ENCODE data around the gene GNAS.

The GNAS gene

DNA sequence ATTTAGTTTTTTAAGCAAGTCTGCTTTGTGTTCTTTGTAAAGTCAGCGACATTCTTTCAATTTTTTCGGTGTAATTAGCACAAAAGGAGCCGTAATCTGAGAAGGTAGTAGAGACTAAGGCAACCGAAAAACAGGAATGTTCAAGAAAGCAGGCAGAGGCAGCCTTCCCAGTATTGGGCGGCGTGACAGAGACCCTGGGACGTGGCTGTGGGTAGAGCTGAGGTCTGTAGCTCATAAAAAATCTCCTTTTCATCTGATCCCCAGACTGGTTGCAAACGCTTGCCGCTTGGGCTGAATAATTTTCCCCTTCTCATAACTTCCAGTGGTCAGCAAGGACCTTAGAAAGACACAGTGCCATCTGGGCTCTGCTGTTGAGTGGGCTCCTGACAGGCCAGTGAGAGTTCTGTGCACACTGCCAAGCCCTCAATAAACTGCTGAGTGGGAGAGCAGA lies 30.8 kb downstream of the GNAS start:
- TF ChIP-seq, protein P1, sequence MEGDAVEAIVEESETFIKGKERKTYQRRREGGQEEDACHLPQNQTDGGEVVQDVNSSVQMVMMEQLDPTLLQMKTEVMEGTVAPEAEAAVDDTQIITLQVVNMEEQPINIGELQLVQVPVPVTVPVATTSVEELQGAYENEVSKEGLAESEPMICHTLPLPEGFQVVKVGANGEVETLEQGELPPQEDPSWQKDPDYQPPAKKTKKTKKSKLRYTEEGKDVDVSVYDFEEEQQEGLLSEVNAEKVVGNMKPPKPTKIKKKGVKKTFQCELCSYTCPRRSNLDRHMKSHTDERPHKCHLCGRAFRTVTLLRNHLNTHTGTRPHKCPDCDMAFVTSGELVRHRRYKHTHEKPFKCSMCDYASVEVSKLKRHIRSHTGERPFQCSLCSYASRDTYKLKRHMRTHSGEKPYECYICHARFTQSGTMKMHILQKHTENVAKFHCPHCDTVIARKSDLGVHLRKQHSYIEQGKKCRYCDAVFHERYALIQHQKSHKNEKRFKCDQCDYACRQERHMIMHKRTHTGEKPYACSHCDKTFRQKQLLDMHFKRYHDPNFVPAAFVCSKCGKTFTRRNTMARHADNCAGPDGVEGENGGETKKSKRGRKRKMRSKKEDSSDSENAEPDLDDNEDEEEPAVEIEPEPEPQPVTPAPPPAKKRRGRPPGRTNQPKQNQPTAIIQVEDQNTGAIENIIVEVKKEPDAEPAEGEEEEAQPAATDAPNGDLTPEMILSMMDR (IDR thresholded peaks at IDR 0.05; ENCODE audit: low read depth, low read length) = no peak
- DNase-seq (ENCODE audit: extremely low read depth, low read depth) = peak; percentile 37

DNA sequence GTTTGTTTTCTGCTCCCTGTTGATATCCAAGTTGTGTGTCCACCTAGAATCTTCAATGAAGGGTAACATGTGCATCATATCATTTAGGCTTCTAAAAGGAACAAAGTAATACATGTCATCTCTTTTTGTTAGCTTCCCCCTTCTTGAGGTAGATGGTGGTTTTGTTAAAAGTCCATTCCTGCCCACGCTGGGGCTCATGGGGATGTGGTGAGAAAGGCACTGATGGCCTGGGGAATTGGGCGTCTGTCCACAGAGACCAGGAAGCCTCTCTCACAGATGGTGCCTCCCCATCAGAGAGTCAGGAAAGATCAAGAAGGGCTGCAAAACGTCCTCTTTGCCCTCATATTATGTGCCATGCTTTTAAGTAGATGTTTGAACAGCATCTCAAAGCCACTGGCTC lies 32.5 kb downstream of the GNAS start:
- DNase-seq (ENCODE audit: extremely low read depth, low read depth) = no peak
- TF ChIP-seq, protein P1 (IDR thresholded peaks at IDR 0.05; ENCODE audit: low read depth, low read length) = no peak

- DNase-seq (ENCODE audit: extremely low read depth, low read depth) = no peak
These were observed 34.0 kb downstream of the GNAS start for GRCh38 chr20:58886546-58886945.

GRCh38 chr20:58888103-58888502 lies 35.6 kb downstream of the GNAS start:
- no peak for DNase-seq (ENCODE audit: extremely low read depth, low read depth)
- TF ChIP-seq, protein P1 (IDR thresholded peaks at IDR 0.05; ENCODE audit: low read depth, low read length) = no peak

More at GRCh38 chr20:58886546-58886945, 34.0 kb downstream of the GNAS start:
- TF ChIP-seq, protein P1 (IDR thresholded peaks at IDR 0.05; ENCODE audit: low read depth, low read length) = no peak

- DNase-seq (ENCODE audit: extremely low read depth, low read depth) = peak; percentile 37
- TF ChIP-seq, protein P1 (IDR thresholded peaks at IDR 0.05; ENCODE audit: low read depth, low read length) = no peak
These were observed 36.2 kb downstream of the GNAS start for GRCh38 chr20:58888521-58889333.

DNA sequence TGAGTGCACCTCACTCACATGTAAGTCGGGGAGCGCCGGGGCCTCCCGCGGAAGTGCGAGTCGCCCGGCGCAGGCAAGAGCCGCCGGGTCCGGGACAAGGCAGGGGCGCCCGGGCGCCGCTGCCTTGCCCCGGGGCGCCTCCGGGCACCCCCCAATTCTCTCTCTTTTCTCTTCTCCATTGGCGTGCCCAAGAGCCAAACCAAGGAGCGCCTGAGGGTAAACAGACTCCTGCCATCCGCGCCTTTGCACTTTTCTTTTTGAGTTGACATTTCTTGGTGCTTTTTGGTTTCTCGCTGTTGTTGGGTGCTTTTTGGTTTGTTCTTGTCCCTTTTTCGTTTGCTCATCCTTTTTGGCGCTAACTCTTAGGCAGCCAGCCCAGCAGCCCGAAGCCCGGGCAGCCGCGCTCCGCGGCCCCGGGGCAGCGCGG lies 36.8 kb downstream of the GNAS start:
- TF ChIP-seq, protein P1 (IDR thresholded peaks at IDR 0.05; ENCODE audit: low read depth, low read length) = no peak
- DNase-seq (ENCODE audit: extremely low read depth, low read depth) = no peak

DNA sequence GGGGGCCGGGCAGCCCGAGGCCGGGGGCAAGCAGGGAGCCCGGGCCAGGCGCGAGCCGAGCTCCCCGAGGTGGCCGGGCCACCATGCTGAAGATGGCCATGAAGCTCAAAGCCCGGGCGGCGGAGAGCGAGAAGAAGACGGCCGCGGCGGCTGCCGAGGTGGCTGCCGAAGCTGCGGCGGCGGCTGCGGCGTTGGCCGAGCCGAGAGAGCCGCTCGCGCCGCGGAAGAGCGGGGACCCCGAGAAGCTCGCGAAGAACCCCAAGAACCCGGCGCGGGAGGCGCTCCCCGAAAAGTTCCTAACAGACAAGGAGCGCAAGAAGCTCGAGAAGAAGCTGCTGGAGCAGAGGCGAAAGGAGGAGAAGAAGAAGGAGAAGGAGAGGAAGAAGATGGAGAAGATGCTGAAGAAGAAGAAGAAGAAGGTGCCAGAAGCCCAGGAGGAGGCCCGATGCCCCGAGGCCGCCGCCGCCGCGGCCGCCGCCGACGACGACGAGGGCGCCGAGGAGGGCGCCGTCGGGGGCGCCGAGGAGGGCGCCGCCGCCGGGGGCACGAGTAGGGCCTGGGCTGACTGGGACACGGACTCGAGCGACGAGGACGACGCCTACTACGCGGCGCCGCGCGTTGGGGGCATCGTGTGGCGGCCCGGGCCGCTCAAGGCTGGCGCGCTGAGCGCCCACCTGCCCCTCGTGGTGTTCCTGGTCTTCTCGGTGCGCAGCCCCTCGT lies 37.4 kb downstream of the GNAS start:
- TF ChIP-seq, protein P1 (IDR thresholded peaks at IDR 0.05; ENCODE audit: low read depth, low read length) = no peak
- DNase-seq (ENCODE audit: extremely low read depth, low read depth) = no peak

Data from AG09319 (cell line).